MM.1S (cell line): ENCODE results near the gene MYO10.

Experiments
- DNase-seq: peaks from one replicate; pipeline ENCODE4 v3.0.0-alpha.2; 2015
- H2AFZ ChIP-seq: fragments of 300-600 bp; sonication (generic); 2 replicates; pipeline ENCODE4 v1.6.0; 2016; ENCODE audit warnings: antibody characterized with exemption, low read length
- H3F3A ChIP-seq: fragments of 300-600 bp; sonication (generic); 2 replicates; pipeline ENCODE4 v1.6.1; 2016; ENCODE audit warnings: mild to moderate bottlenecking, antibody characterized with exemption, low read length, moderate library complexity, mixed read lengths; ENCODE audit not compliant: insufficient read depth
- H3K27ac ChIP-seq: fragments of 300-600 bp; sonication (generic); 2 replicates; pipeline ENCODE4 v1.5.1; 2016; ENCODE audit warnings: mild to moderate bottlenecking, low read length
- H3K27me3 ChIP-seq: fragments of 300-600 bp; sonication (generic); replicated peaks from 2 replicates; pipeline ENCODE4 v1.6.0; 2016; ENCODE audit warnings: low read length; ENCODE audit not compliant: insufficient read depth
- H3K36me3 ChIP-seq: fragments of 300-600 bp; sonication (generic); replicated peaks from 2 replicates; pipeline ENCODE4 v1.6.1; 2016; ENCODE audit warnings: mild to moderate bottlenecking, low read length, mixed read lengths; ENCODE audit not compliant: insufficient read depth
- H3K4me1 ChIP-seq: fragments of 300-600 bp; sonication (generic); 2 replicates; pipeline ENCODE4 v1.6.1; 2016; ENCODE audit warnings: low read length, mixed read lengths
- H3K4me2 ChIP-seq: fragments of 300-600 bp; sonication (generic); 2 replicates; pipeline ENCODE4 v1.6.0; 2016; ENCODE audit warnings: low read depth, low read length
- H3K4me3 ChIP-seq: fragments of 300-600 bp; sonication (generic); 2 replicates; pipeline ENCODE4 v1.5.1; 2016; ENCODE audit warnings: low read length, mixed read lengths
- H3K79me2 ChIP-seq: fragments of 300-600 bp; sonication (generic); 2 replicates; pipeline ENCODE4 v1.6.1; 2016; ENCODE audit warnings: mixed run types, low read length, mixed read lengths
- H3K9ac ChIP-seq: fragments of 300-600 bp; sonication (generic); 2 replicates; pipeline ENCODE4 v1.6.1; 2016; ENCODE audit warnings: low read length, mixed read lengths
- H3K9me2 ChIP-seq: fragments of 300-600 bp; sonication (generic); replicated peaks from 2 replicates; pipeline ENCODE4 v1.6.1; 2016; ENCODE audit warnings: mild to moderate bottlenecking, low read length, mixed read lengths; ENCODE audit not compliant: insufficient read depth
- H3K9me3 ChIP-seq: fragments of 300-600 bp; sonication (generic); replicated peaks from 2 replicates; pipeline ENCODE4 v1.6.1; 2016; ENCODE audit warnings: mild to moderate bottlenecking, low read length, mixed read lengths; ENCODE audit not compliant: insufficient read depth
- H4K20me1 ChIP-seq: fragments of 300-600 bp; sonication (generic); 2 replicates; pipeline ENCODE4 v1.6.1; 2016; ENCODE audit warnings: mild to moderate bottlenecking, low read length, moderate library complexity, mixed read lengths; ENCODE audit not compliant: insufficient read depth
- CTCF ChIP-seq: fragments of 300-600 bp; sonication (generic); IDR thresholded peaks from 2 replicates; pipeline ENCODE4 v1.5.1; 2016; ENCODE audit warnings: antibody characterized with exemption, low read length, mixed read lengths
- EZH2 ChIP-seq: fragments of 300-600 bp; sonication (generic); optimal IDR thresholded peaks from 2 replicates; pipeline ENCODE3; 2017; ENCODE audit warnings: low read depth, mild to moderate bottlenecking, antibody characterized with exemption, low read length, mixed read lengths
- EZH2phosphoT487 ChIP-seq: fragments of 300-600 bp; sonication (generic); IDR thresholded peaks from 2 replicates; pipeline ENCODE4 v1.6.1; 2018; ENCODE audit warnings: antibody characterized with exemption, low read length

The MYO10 gene

GRCh38 chr5:16784843-16785791 is 151.0 kb downstream of the MYO10 start:
- Histone ChIP-seq H3K36me3 (no peaks in the 10 kb centered on the region), H2AFZ (no peak overlapping the region), H3K9me3 (no peaks in the 10 kb centered on the region), H3K9ac (no peak overlapping the region), H3K9me2 (no peaks in the 10 kb centered on the region), H3K4me3 (no peak overlapping the region), H3F3A (no peaks in the 10 kb centered on the region), H3K4me2 (no peak overlapping the region), H3K79me2 (no peaks in the 10 kb centered on the region), H3K4me1 (no peaks in the 10 kb centered on the region), H3K27ac (no peak overlapping the region), H4K20me1 (no peaks in the 10 kb centered on the region), H3K27me3 (no peaks in the 10 kb centered on the region)
- TF ChIP-seq EZH2 (no peak), EZH2phosphoT487 (no peak), CTCF (no peak)
- DNase-seq, result no peak

GRCh38 chr5:16784088-16784487 is 152.0 kb downstream of the MYO10 start:
- no peak for DNase-seq

GRCh38 chr5:16781828-16782626 is 154.1 kb downstream of the MYO10 start:
- no peak for TF ChIP-seq EZH2
- TF ChIP-seq EZH2phosphoT487, result no peak
- no peak for TF ChIP-seq CTCF
- no peaks in the 10 kb centered on the region for H3K9me3 ChIP-seq
- no peaks in the 10 kb centered on the region for H3K36me3 ChIP-seq
- no peak overlapping the region for H3K9ac ChIP-seq
- H3K4me2 ChIP-seq, result no peak overlapping the region
- no peaks in the 10 kb centered on the region for H3F3A ChIP-seq
- no peaks in the 10 kb centered on the region for H3K27me3 ChIP-seq
- no peaks in the 10 kb centered on the region for H3K4me1 ChIP-seq
- H3K4me3 ChIP-seq, result no peak overlapping the region
- H2AFZ ChIP-seq, result no peak overlapping the region
- DNase-seq, result no peak
- H3K27ac ChIP-seq, result no peak overlapping the region
- no peaks in the 10 kb centered on the region for H3K9me2 ChIP-seq
- no peaks in the 10 kb centered on the region for H3K79me2 ChIP-seq
- no peaks in the 10 kb centered on the region for H4K20me1 ChIP-seq

More at GRCh38 chr5:16784088-16784487, 152.0 kb downstream of the MYO10 start:
- no peaks in the 10 kb centered on the region for H3K4me1 ChIP-seq
- no peak overlapping the region for H3K27ac ChIP-seq
- no peaks in the 10 kb centered on the region for H4K20me1 ChIP-seq
- no peaks in the 10 kb centered on the region for H3F3A ChIP-seq
- H3K27me3 ChIP-seq, result no peaks in the 10 kb centered on the region
- H3K79me2 ChIP-seq, result no peaks in the 10 kb centered on the region
- no peaks in the 10 kb centered on the region for H3K9me2 ChIP-seq
- no peaks in the 10 kb centered on the region for H3K36me3 ChIP-seq
- H3K9me3 ChIP-seq, result no peaks in the 10 kb centered on the region
- TF ChIP-seq EZH2 (no peak), CTCF (no peak), EZH2phosphoT487 (no peak)
- no peak overlapping the region for H3K4me2 ChIP-seq
- H3K9ac ChIP-seq, result no peak overlapping the region
- no peak overlapping the region for H2AFZ ChIP-seq
- no peak overlapping the region for H3K4me3 ChIP-seq
